Fibroblast of lung (primary cell): ENCODE measurements around the gene LPGAT1. TPM values are rescaled to one million over a fixed set of nuclear protein-coding genes. Genes with fewer than 3 reads are reported as not detected.
A peak's percentile ranks its signal among the peaks of the same experiment; 100 is the strongest.

ENCODE experiments used
- DNase-seq, 2 donors: peaks; one replicate each; pipeline versions ENCODE4 v3.0.0 to v3.0.0-alpha.2; 2010; ENCODE audit warnings: low read depth in 2 of 2
- H2AFZ ChIP-seq: 2 replicates; pipeline ENCODE4 v1.5.1; 2012; ENCODE audit warnings: low read length, control low read depth, inconsistent platforms
- H3K27ac ChIP-seq: 2 replicates; pipeline ENCODE4 v1.5.1; 2011; ENCODE audit warnings: low read length, control low read depth; ENCODE audit not compliant: insufficient read depth
- H3K27me3 ChIP-seq: 2 replicates; pipeline ENCODE4 v1.5.1; 2011; ENCODE audit warnings: mild to moderate bottlenecking, low read length; ENCODE audit not compliant: control insufficient read depth, insufficient read depth
- H3K36me3 ChIP-seq: 2 replicates; pipeline ENCODE4 v1.5.1; 2011; ENCODE audit warnings: low read length; ENCODE audit not compliant: control insufficient read depth, insufficient read depth
- H3K4me1 ChIP-seq: 2 replicates; pipeline ENCODE4 v1.5.1; 2011; ENCODE audit warnings: low read length; ENCODE audit not compliant: control insufficient read depth, insufficient read depth; ENCODE audit errors: extremely low read depth
- H3K4me2 ChIP-seq: 2 replicates; pipeline ENCODE4 v1.5.1; 2011; ENCODE audit warnings: low read length, control low read depth; ENCODE audit not compliant: insufficient read depth; ENCODE audit errors: extremely low read depth
- H3K4me3 ChIP-seq, 4 experiments: fragments of 200-600 bp in 1 of 4; sonication (generic) in 1 of 4; replicated peaks in 1 of 4; 2 replicates each; pipeline ENCODE4 v1.5.1; 2011 to 2016; ENCODE audit warnings: low read length in 4 of 4, low read depth in 3 of 4, mild to moderate bottlenecking in 3 of 4, control low read depth in 2 of 4, inconsistent platforms in 1 of 4, mixed read lengths in 1 of 4; ENCODE audit not compliant: insufficient read depth in 1 of 4; ENCODE audit errors: control extremely low read depth in 1 of 4
- H3K79me2 ChIP-seq: 2 replicates; pipeline ENCODE4 v1.5.1; 2012; ENCODE audit warnings: mild to moderate bottlenecking, low read length, inconsistent platforms; ENCODE audit not compliant: control insufficient read depth, insufficient read depth
- H3K9ac ChIP-seq: 2 replicates; pipeline ENCODE4 v1.5.1; 2011; ENCODE audit warnings: mild to moderate bottlenecking, low read length, control low read depth; ENCODE audit not compliant: insufficient read depth
- H3K9me3 ChIP-seq: 2 replicates; pipeline ENCODE4 v1.5.1; 2012; ENCODE audit warnings: low read depth, low read length; ENCODE audit not compliant: control insufficient read depth, insufficient read depth
- H4K20me1 ChIP-seq: 2 replicates; pipeline ENCODE4 v1.5.1; 2011; ENCODE audit warnings: low read length; ENCODE audit not compliant: control insufficient read depth, insufficient read depth; ENCODE audit errors: extremely low read depth
- CTCF ChIP-seq, 2 donors: IDR thresholded peaks in 1 of 2; conservative IDR thresholded peaks in 1 of 2; 1 replicate in 1 of 2; 2 replicates in 1 of 2; pipeline ENCODE4 v1.5.1; 2011 to 2012; ENCODE audit warnings: low read length in 2 of 2, control low read depth in 1 of 2, inconsistent platforms in 1 of 2, low read depth in 1 of 2, mild to moderate bottlenecking in 1 of 2
- EZH2 ChIP-seq: IDR thresholded peaks from 2 replicates; pipeline ENCODE4 v1.5.1; 2012; ENCODE audit warnings: low read length, control low read depth, mild to moderate bottlenecking; ENCODE audit errors: missing control alignments
- polyA plus RNA-seq, 2 donors: library from polyadenylated mRNA; depleted of rRNA in 1 of 2; stranded (reverse) in 1 of 2; unstranded in 1 of 2; fragments of >200 nt; gene quantifications; 2 replicates each; pipeline ENCODE4 v1.2.1, GENCODE V29; 2011 to 2012; ENCODE audit warnings: missing spikeins in 1 of 2
- total RNA-seq: library from RNA; depleted of rRNA; stranded (reverse); fragments of >200 nt; gene quantifications from 2 replicates; pipeline ENCODE4 v1.2.1, GENCODE V29; 2014

The LPGAT1 gene
- total and polyA plus RNA-seq, 2 donors (not counting 1 experiment from before 2014, with no cell fraction given), result 20.7 to 34.7 TPM

DNA sequence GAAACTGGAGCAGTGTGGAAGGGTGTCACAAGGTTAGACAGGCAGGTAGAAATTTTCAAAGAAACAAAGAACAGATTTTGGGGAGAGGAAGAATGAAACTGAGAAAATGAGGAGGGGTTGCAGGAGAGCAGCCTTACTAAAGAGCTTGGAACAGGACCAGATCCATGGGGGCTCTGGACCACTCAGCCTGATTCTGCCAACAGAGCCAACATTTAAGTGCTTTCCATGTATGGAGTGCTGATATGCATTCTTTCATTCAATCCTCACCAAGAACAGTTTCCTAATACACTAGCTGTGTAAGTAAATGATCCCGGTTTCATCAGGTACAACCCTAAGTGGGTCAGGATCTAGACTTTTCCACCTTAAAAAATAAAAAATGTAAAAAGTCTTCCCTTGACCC lies 16.2 kb downstream of the LPGAT1 start:
- Histone ChIP-seq H4K20me1 (no peaks in the 10 kb centered on the region), H3K36me3 (no peaks in the 10 kb centered on the region), H3K27ac (no peak overlapping the region), H3K9ac (no peak overlapping the region), H3K4me2 (no peak overlapping the region), H3K79me2 (no peaks in the 10 kb centered on the region), H3K4me1 (no peaks in the 10 kb centered on the region), H3K27me3 (no peaks in the 10 kb centered on the region), H2AFZ (no peak overlapping the region), H3K4me3 (no peak overlapping the region), H3K9me3 (no peaks in the 10 kb centered on the region)
- no peak for DNase-seq
- TF ChIP-seq CTCF (conservative IDR thresholded peaks at IDR 0.05 in 1 of 2, IDR thresholded peaks at IDR 0.05 in 1 of 2; ENCODE audit: low read depth in 1 of 2, low read length in 2 of 2), result no peak
- TF ChIP-seq EZH2, result no peak

GRCh38 chr1:211813590-211813989 lies 17.0 kb downstream of the LPGAT1 start:
- peak; percentile 46 to 72 for DNase-seq
- H3K9ac ChIP-seq, result no peak overlapping the region
- no peak overlapping the region for H2AFZ ChIP-seq
- H3K27ac ChIP-seq, result no peak overlapping the region
- no peak overlapping the region for H3K4me2 ChIP-seq
- H3K79me2 ChIP-seq, result no peaks in the 10 kb centered on the region
- no peaks in the 10 kb centered on the region for H3K9me3 ChIP-seq
- H3K27me3 ChIP-seq, result no peaks in the 10 kb centered on the region
- TF ChIP-seq EZH2 (no peak), CTCF (conservative IDR thresholded peaks at IDR 0.05 in 1 of 2, IDR thresholded peaks at IDR 0.05 in 1 of 2; ENCODE audit: low read depth in 1 of 2, low read length in 2 of 2) (no peak)
- H3K4me3 ChIP-seq, result no peak overlapping the region
- H4K20me1 ChIP-seq, result no peaks in the 10 kb centered on the region
- no peaks in the 10 kb centered on the region for H3K36me3 ChIP-seq
- no peaks in the 10 kb centered on the region for H3K4me1 ChIP-seq

GRCh38 chr1:211812584-211812983 lies 18.0 kb downstream of the LPGAT1 start:
- no peaks in the 10 kb centered on the region for H3K79me2 ChIP-seq
- no peak overlapping the region for H3K27ac ChIP-seq
- H2AFZ ChIP-seq, result no peak overlapping the region
- H3K27me3 ChIP-seq, result no peaks in the 10 kb centered on the region
- H3K9ac ChIP-seq, result no peak overlapping the region
- TF ChIP-seq CTCF (conservative IDR thresholded peaks at IDR 0.05 in 1 of 2, IDR thresholded peaks at IDR 0.05 in 1 of 2; ENCODE audit: low read depth in 1 of 2, low read length in 2 of 2) (no peak), EZH2 (no peak)
- no peaks in the 10 kb centered on the region for H3K36me3 ChIP-seq
- no peaks in the 10 kb centered on the region for H3K4me1 ChIP-seq
- no peaks in the 10 kb centered on the region for H3K9me3 ChIP-seq
- DNase-seq, result no peak
- no peak overlapping the region for H3K4me2 ChIP-seq
- H3K4me3 ChIP-seq, result no peak overlapping the region
- H4K20me1 ChIP-seq, result no peaks in the 10 kb centered on the region
